Neural progenitor cell (in vitro differentiated cells): ENCODE measurements around the gene SMG9.

ENCODE experiments used
- EZH2 ChIP-seq: fragments of 200-600 bp; sonication (generic); IDR thresholded peaks from 2 replicates; pipeline ENCODE4 v1.6.1; 2017; ENCODE audit warnings: antibody characterized with exemption, mild to moderate bottlenecking, moderate library complexity
- EZH2phosphoT487 ChIP-seq: fragments of 200-600 bp; sonication (generic); IDR thresholded peaks from 2 replicates; pipeline ENCODE4 v1.6.1; 2017; ENCODE audit warnings: antibody characterized with exemption
- TF ChIP-seq, protein P1 (sequence below): fragments of 200-600 bp; sonication (generic); IDR thresholded peaks from 2 replicates; pipeline ENCODE4 v1.5.1; 2017; ENCODE audit warnings: antibody characterized with exemption, mild to moderate bottlenecking

DNA sequence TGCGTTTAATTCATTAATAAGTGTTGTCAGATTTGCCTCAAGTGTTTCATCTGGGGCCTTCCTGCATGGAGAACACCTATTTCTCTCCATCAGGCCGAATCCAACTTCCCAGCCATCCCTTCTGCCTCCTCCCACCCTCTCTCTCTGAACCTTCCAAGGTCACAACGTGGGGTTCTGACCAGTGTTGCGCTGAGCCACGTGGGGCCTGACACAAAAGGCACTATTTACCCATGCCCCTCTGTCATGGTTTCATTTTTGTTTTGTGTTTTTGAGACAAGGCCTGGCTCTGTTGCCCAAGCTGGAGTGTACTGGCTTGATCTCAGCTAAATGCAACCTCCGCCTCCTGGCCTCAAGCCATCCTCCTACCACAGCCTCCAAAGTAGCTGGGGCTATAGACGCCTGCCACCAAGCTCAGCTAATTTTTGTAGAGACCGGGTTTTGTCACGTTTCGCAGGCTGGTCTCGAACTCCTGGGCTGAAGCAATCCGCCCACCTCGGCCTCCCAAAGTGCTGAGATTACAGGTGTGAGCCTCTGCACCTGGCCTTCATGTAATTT lies 47.5 kb downstream of the SMG9 start:
- TF ChIP-seq, protein P1, sequence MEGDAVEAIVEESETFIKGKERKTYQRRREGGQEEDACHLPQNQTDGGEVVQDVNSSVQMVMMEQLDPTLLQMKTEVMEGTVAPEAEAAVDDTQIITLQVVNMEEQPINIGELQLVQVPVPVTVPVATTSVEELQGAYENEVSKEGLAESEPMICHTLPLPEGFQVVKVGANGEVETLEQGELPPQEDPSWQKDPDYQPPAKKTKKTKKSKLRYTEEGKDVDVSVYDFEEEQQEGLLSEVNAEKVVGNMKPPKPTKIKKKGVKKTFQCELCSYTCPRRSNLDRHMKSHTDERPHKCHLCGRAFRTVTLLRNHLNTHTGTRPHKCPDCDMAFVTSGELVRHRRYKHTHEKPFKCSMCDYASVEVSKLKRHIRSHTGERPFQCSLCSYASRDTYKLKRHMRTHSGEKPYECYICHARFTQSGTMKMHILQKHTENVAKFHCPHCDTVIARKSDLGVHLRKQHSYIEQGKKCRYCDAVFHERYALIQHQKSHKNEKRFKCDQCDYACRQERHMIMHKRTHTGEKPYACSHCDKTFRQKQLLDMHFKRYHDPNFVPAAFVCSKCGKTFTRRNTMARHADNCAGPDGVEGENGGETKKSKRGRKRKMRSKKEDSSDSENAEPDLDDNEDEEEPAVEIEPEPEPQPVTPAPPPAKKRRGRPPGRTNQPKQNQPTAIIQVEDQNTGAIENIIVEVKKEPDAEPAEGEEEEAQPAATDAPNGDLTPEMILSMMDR = no peak
- TF ChIP-seq EZH2 (no peak), EZH2phosphoT487 (no peak)
